GM04503 (cell line): ENCODE measurements around the gene ITSN2.
"Not testable (repeated sequence)": the region's sequence is repeated elsewhere in the genome, so short reads cannot be mapped to it uniquely, and the experiment has no call there.

Experiments
- DNase-seq: peaks from one replicate; pipeline ENCODE4 v3.0.0-alpha.2; 2012; ENCODE audit warnings: low read depth

Gene ITSN2

DNA sequence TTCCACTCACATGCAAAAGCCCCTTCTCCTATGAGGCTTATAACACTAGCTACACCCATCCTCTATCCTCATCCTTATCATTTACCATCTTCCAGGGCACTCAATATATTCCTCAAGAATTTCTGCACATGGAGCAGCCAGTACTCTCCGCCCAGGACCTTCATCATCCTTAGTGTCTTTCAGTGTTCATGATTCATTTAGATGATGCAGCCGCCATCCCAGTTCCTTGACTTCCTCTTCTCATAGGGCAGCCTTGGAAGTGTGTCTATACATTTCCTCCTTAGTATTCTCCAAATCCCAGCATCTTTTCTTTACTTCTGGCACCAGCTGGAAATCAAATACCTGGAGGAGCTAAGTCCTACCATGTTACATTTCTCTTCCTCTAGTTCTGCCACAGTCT is 3.0 kb upstream of the ITSN2 start:
- no peak for DNase-seq

DNA sequence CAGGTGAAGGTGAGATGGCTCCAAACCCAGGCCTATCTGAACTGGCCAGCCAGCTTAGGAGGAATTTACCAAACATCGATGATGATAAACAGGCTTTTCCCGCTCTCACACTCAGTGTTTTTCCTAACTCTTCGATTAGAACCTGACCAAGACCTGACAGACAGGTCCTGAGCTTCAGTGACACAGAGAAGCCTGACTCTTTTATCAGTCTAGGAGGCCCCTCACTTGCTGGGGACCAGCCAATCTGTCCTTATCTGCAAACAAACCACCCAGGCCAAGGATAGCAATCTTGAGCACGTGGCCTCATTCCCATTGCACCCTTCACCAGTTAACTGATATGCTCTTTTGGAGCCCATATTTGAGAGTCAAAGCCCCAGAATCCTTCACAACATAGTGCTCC is 1.9 kb upstream of the ITSN2 start:
- DNase-seq = no peak

DNA sequence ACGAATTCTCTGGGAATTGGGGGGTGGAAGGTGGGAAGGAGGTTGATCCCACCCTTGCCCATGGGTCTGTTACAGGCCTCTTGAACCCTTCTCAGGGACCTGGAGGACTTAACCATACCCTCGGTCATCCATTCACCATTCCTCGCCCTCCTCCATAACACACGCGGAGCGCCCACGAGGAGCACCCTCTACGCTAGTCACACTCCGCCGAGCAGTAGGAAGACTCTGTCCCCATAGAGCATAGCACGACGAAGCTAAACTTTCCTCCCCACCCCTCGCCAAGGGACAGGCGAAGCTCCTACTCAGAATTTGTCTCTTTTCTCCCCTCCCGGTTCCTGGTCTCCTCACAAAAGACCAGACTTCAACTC is 611 bp upstream of the ITSN2 start:
- DNase-seq = no peak

DNA sequence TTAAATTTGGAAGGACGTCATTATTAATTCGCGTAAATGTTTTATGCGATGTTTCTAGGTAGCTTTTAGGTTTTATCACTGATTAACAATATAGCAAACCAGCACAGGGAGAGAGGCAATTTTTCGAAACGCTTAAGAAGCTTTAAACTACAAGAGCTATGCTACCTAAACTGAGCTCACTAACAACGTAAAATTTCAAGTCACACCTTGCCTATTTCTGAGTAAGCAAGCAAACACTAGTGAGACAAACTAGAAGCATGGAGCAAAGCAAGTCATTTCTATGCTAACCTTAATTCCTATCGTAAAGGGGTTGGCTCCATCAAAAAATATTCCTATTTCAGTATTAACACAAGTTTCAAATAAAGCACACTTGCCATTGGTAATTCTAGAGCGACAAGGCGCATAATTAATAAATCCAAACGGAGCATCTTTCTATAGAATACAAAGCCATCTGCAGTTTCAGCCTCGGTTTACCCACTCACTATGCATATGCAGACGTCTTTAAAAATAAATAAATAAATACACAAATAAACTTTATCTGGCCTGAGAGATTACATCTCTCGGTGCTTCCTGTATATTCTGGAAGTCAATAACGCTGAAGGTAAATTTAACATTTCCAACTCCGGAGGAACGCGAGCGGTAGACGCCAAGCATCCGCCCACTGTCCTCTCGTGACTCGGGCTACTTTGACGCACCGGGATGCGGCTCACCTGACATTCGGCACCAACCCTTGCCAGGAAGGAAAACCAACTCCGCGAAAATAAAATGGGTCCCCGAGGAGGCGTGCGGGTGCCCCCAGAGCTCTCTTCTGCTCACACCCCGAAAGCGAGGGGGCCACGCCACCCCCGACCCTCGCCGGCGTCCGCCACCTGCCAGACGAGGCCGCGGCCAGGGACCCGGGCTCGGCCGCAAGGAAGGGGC is 947 bp downstream of the ITSN2 start:
- DNase-seq = no peak

DNA sequence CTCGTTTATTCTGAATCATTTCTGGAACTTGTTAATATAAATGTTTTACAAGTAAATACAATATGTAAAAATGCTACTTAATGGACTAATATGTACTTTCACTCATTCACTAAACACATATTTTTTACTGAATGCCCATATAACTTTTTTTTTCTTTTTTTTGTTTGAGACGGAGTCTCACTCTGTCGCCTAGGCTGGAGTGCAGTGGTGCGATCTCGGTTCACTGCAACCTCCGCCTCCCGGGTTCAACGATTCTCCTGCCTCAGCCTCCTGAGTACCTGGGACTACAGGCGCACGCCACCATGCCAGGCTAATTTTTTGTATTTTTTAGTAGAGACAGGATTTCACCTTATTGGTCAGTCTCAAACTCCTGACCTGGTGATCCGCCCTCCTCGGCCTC is 2.6 kb downstream of the ITSN2 start:
- not testable (repeated sequence) for DNase-seq

DNA sequence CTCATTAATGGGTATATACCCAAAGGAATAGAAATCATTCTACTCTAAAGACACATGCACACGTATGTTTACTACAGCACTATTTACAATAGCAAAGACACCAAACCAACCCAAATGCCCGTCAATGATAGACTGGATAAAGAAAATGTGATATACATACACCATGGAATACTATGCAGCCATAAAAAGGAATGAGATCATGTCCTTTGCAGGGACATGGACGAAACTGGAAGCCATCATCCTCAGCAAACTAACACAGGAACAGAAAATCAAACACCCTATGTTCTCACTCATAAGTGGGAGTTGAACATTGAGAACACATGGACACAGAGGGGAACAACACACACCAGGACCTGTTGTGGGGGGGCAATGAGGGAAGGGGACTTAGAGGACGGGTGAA is 3.2 kb downstream of the ITSN2 start:
- not testable (repeated sequence) for DNase-seq

DNA sequence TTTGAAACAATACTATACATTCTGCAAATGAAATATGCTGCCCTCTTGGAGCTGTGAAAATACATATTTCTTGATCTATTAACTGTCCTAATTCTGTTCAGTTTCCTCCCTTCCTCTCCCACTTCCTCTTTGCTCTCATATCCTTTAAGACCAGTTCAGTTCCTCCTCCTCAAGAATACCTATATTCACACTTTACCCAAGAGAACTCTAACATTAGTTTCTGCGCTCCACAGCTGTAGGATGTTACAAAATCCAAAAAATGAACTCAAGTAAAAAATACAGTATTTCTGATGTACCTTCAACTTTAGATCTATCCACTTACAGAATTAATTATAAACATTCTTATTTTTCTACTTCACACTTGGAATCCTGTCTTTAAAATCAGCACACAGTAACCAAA is 5.4 kb downstream of the ITSN2 start:
- DNase-seq = no peak

DNA sequence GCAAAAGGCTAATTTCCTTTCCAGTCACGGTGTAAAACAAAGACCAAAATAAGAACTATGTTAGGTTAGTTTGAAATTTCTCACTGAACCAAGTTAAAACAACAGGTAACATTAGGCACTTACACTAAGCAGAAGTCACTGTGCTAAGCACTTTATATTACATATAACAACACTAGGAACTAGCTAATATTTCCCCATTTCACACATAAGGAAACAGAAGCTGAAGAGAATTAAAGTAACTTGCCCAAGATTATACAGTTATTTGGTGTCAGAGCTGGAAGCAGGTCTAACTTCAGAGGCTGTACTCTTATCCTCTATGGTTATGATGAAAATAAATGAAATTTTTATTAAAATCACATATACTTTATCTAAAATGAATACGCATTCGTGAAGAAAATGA is 5.9 kb downstream of the ITSN2 start:
- no peak for DNase-seq

DNA sequence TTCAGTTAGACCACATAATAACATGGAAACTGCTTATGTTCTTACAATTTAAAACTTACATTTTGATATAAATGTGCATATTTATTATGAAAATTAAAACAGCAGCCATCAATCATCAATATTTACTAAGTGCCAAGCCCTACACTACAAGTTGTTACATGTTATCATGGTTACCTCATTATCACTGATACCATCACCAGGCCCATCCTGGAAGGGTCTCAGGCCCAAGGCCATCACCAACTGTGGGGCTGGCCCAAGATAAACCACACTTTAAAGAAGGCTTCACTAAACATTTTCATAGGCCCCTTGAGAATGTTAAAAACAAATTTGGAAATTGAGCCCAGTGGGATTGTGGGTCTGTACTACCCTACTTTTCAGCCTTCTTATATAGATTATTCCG is 6.4 kb downstream of the ITSN2 start:
- DNase-seq = no peak

DNA sequence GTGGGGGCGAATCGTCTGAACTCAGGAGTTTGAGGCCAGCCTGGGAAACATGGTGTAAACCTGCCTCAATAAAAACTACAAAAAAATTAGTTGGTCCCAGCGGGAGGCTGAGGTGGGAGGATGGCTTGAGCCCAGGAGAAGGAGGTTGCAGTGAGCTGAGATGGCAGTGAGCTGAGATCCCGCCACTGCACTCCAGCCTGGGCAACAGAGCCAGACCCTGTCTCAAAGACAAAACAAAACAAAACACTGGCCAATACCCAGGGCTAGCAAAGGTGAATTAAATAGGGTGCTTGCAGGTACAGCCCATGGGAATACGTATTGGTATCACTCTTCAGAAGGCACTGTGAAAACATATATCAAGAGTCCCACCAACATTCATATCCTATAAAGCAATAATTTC is 7.0 kb downstream of the ITSN2 start:
- DNase-seq = no peak

DNA sequence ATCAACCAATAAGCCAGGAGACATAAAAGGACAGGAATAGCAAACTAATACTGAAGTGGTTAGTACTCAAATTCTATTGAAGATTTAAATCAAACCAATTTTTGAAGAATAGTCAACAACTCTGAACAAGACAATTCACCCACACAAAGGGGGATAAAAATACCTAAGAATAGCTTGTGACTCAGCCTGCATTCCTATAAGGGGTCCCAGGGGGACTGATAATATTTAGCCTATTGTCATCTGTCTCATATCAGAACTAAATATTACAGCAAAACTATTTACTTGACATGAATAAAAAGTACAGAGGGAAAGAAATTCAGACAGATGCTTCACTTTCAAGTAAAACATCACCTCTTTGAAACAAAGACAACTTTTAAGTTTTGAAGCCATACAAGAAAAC is 7.7 kb downstream of the ITSN2 start:
- DNase-seq = no peak

DNA sequence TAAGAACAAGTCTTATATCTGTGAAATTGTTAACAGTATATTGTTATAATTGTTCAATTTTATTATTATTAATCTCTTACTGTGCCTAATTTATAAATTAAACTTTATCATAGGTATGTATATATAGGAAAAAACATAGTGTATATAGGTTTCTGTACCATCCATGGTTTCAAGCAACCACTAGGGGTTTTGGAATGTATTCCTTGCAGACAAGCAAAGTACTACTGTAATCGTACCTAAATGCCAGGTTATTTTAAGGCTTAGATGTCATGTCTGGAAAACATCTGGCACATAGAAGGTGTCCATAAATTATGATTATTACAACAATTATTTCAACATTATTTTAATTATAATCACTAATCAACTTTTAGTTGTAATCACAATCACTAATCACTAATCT is 8.4 kb downstream of the ITSN2 start:
- no peak for DNase-seq

DNA sequence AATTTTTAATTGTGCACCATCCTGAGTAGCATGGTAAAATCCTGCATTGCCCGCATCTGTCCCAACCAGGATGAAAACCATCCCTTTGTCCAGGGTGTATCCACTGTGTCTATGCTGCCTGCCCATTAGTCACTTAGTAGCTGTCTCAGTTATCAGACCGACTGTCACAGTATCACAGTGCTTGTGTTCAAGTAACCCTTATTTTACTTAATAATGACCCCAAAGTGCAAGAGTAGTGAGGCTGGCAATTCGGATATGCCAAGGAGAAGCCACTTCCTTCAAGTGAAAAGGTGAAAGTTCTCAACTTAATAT is 8.8 kb downstream of the ITSN2 start:
- DNase-seq = no peak

DNA sequence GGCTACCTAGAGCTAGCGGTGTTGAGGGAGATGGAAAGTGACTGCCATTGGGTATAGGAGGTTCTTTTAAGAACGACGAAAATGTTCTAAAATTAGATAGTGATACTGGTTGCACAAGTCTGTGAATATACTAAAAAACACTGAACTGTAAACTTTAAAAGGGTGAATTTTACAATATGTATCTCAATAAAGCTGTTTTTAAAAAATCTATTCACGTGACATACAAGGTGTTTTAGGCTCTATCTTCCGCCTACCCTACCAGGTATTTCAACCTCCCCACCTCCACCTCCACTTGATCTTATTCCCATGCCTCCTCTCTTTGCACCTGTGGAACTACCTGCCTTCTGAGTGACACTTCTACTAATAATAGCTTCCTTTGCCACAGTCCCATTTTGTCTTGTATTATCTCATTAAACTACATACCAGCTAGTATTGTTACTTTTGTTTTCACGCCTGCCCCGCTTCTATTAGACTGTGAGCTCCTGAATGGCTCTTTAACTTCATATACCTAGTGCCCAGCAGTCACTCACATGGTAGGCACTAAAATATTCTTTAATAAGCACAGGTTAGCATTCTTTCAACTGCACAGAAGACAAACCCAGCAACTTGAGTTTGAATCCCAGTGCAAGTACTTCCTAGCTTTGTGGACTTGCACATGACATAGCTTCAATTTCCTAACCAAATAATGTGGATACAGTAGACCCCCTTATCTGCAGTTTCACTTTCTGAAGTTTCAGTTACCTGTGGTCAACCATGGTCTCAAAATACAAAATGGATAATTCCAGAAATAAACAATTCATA is 9.3 kb downstream of the ITSN2 start:
- DNase-seq = no peak

DNA sequence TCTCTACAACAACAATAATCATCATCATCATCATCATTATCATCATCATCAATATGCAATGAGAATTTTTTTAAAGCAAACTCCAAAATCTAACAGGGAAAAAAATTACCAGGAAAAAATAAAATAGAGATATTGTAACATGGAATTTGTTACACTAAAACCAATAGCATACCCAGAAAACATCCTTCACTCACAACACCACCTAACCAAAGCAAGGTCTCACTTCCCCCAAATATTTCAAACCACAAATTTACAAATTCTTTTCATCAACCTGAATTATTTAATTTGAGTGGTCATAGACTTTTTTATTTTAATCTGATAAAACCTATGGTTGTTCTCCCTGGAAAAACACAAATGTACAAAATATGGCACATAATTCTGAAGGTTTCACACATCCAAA is 11.2 kb downstream of the ITSN2 start:
- DNase-seq = no peak

DNA sequence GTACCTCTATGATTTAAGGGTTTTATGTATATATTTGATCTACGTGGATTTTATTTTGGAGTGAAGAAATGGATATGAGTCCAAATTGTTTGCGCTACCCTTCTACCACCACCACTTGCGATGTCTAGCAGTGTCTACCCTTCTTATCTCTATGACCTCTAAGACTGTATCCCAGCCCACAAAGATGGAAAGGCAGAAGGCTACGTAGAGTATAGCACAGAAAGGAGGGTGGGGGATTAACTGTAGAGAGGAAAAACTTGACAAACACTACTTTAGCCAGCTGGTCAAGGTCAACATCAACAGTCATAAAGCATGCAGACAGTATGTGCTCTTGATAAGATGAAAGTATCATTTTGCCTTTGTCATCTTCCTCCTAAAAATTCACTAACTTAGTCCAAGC is 14.4 kb downstream of the ITSN2 start:
- DNase-seq = no peak

DNA sequence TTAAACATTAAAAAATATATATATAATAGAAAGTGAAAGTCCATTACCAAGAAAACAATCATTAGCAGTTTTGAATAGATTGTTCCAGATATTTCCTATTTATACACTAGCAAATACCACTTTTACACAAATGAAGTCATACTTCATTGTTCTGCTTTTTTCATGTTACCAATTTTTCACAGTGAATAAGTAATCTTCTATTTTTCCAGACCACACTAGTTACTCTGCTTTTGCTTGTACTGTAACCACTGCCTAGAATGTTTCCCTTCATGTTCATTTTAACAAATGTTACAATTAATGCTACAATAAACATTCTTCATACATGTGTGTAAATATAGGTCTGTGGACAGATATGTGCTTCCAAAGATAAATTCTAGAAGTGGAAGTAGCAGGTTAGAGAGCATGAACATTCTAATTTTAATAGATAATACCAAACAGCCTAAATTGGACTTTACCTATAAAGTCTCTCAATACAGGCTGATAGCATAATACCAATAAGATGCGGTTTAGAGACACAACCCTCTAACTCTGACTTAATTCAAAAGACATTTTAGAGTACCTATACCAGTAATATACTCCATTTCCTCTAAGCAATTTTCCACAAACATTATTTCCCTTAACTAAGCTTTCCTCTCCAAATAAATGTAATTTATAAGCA is 17.0 kb downstream of the ITSN2 start:
- DNase-seq = no peak

DNA sequence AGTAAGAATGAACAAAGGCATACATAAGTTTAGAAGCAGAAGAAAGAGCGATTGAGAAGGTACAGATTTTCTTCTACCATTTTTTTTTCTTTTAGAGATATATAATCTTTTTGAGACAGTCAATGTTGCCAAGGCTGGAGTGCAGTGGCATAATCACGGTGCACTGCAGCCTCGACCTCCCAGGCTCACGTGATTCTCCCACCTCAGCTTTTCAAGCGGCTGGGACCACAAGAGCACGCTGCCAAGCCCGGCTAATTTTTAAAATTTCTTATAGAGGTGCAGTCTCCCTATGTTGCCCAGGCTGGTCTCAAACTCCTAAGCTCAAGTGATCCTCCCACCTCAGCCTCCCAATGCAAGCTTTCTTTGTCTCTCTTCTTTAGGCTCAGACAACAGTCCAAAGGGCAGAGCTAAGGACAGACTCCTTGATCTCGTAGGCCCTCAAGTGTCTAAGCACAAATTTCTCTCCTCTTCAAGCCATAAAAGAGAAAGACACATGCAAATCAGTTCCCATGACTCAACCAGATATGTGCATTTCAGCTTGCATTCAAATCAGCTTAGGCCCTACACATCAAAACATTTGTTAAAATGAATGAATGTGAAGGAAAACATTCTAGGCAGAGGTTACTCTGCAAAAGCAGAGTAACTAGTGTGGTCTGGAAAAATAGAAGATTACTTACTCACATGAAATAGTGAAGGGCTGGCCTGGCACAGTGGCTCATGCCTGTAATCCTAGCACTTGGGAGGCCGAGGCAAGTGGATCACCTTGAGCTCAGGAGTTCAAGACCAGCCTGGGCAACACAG is 18.0 kb downstream of the ITSN2 start:
- DNase-seq = peak; percentile 11

DNA sequence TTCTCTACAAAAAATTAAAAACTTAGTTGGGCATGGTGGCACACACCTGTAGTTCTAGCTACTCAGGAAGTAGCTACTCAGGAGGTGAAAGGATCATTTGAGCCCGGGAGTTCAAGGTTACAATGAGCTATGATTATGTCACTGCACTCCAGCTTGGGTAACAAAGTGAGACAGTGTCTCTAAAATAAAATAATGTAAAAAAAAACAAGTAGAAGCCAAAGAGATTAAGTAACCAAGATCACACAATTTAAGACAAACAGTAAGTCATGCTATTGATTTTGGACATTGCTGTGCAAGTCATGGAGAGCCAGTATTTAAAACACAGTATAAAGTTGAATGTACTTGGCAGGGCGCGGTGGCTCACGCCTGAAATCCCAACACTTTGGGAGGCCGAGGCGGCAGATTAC is 20.5 kb downstream of the ITSN2 start:
- no peak for DNase-seq

DNA sequence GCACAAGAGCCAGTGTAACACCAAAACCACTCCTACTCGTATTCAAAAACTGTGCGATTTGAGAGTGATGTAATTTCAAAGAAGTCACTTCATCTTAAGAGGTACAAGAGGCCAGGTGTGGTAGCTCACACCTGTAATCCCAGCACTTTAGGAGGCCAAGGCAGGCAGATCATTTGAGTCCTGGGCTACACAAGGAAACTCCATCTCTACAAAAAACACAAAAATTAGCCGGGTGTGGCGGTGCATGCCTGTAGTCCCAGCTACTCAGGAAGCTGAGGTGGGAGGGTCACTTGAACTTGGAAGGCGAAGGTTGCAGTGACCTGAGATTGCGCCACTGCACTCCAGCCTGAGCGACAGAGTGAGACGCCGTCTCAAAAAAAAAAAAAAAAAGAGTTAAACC is 21.2 kb downstream of the ITSN2 start:
- not testable (repeated sequence) for DNase-seq

DNA sequence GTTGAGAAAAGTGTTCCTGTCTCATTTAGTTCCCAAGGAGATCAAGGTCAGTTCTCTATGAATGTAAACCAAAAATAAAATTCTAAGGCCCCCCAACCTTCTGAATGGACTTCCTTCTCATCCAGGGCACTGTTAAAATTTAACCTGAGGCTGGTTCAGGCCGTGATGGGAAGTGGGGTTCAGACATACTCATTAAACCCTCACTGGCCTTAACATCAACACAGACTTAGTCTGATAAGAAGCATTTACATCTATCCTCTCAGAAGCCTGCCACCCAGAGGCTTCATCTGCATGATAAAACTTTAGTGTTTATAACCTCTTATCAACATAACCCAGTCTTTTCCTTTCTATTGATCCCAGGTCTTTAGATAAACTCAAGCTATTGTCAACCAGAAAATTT is 22.4 kb downstream of the ITSN2 start:
- DNase-seq = no peak

DNA sequence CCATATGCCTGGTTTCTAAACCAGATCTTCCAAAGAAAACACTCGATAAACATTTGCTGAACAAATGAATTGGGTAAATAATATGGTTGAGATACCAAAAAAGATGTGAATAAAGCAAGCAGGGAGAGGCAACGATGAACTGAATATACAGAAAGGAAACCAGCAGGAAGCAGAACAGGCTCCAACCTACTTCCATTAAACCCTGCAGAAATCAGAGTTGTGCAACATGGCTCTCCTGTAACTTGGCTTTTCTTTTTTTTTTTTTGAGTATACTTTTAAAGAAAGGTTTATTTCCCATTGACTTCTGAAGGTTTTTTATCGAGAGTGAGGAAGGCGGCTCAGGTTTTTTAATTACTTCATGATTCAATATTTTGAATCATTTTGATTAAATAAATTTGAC is 23.5 kb downstream of the ITSN2 start:
- no peak for DNase-seq
